ENCODE results near the gene DUSP22.

- TF ChIP-seq, protein P1, sequence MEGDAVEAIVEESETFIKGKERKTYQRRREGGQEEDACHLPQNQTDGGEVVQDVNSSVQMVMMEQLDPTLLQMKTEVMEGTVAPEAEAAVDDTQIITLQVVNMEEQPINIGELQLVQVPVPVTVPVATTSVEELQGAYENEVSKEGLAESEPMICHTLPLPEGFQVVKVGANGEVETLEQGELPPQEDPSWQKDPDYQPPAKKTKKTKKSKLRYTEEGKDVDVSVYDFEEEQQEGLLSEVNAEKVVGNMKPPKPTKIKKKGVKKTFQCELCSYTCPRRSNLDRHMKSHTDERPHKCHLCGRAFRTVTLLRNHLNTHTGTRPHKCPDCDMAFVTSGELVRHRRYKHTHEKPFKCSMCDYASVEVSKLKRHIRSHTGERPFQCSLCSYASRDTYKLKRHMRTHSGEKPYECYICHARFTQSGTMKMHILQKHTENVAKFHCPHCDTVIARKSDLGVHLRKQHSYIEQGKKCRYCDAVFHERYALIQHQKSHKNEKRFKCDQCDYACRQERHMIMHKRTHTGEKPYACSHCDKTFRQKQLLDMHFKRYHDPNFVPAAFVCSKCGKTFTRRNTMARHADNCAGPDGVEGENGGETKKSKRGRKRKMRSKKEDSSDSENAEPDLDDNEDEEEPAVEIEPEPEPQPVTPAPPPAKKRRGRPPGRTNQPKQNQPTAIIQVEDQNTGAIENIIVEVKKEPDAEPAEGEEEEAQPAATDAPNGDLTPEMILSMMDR (IDR thresholded peaks at IDR 0.05; ENCODE audit: borderline replicate concordance, extremely low read depth, low read length, poor library complexity, severe bottlenecking) = no peak
- no peak for TF ChIP-seq EZH2 (IDR thresholded peaks at IDR 0.05; ENCODE audit: borderline replicate concordance, low read depth, low read length, severe bottlenecking)
Measured at GRCh38 chr6:365835-366234, 73.5 kb downstream of the DUSP22 start.

Measured in DND-41 (cell line).